Coronary artery (tissue), 2 donors: ENCODE results near the gene ALDH1L2.

Source experiments
- DNase-seq: peaks from one replicate; pipeline ENCODE4 v3.0.0-alpha.2; 2017; ENCODE audit warnings: low spot score
- H3K27ac ChIP-seq, 2 donors: fragments of 200-600 bp; sonication (generic); one replicate each; pipeline ENCODE4 v1.5.1; 2016 to 2019
- H3K4me3 ChIP-seq: fragments of 200-600 bp; sonication (generic); 2 replicates; pipeline ENCODE4 v1.5.1; 2016; ENCODE audit warnings: mild to moderate bottlenecking, moderate library complexity
- TF ChIP-seq, protein P1 (sequence below): fragments of 200-600 bp; sonication (generic); IDR thresholded peaks from one replicate; pipeline ENCODE4 v1.5.1; 2019; ENCODE audit warnings: antibody characterized with exemption

ALDH1L2 gene

DNA sequence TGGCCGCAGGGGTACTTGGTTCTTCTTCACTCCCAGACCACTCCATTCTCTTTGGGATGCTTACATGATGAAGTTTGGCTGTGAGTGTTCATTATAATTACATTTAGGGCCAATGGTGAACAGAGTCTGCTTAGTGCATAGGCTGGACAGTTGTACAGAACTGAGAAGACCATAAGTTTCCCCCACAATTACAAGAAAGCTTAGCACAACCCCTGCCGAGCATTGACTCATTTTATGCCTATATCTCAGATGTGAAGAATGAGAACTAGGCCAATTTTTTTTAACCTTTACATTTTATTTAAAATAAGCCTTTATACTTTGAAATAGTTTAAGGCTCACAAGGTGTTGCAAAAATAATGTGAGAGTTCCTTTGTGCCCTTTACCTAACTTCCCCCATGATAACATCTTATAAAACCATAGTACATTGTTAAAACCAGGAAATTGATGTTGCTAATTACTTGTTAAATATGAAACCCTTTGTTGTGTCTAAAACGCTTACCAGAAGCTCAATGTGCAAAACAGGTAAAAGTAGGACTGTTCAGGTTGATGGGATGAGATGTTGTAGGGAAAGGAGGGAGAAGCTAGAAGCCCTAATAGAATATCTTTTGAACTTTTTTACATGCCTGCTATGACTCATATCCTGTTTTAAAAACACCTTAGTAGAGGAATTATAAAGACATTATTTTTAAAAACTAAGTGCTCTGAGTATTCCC, 47.2 kb downstream of the ALDH1L2 start:
- Histone ChIP-seq H3K27ac (no peak overlapping the region), H3K4me3 (no peak overlapping the region)
- TF ChIP-seq, protein P1, sequence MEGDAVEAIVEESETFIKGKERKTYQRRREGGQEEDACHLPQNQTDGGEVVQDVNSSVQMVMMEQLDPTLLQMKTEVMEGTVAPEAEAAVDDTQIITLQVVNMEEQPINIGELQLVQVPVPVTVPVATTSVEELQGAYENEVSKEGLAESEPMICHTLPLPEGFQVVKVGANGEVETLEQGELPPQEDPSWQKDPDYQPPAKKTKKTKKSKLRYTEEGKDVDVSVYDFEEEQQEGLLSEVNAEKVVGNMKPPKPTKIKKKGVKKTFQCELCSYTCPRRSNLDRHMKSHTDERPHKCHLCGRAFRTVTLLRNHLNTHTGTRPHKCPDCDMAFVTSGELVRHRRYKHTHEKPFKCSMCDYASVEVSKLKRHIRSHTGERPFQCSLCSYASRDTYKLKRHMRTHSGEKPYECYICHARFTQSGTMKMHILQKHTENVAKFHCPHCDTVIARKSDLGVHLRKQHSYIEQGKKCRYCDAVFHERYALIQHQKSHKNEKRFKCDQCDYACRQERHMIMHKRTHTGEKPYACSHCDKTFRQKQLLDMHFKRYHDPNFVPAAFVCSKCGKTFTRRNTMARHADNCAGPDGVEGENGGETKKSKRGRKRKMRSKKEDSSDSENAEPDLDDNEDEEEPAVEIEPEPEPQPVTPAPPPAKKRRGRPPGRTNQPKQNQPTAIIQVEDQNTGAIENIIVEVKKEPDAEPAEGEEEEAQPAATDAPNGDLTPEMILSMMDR = no peak
- no peak for DNase-seq

DNA sequence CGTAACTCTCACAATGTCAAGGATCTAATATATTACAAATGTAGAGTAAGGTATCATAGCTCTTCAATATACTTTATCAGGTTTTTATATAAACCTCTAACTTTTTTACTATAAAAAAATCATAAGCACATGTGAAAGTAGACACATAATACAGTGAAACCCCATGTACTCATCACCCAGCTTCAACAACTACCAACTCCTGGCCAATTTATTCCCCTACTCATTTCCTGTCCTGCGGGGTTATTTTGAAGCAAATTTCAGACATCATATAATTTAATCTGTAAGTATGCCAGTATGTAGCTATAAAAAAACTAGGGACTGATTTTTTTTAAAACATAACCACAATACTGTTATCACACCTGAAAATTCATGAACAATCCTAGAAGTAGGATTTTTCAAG, 50.4 kb downstream of the ALDH1L2 start:
- Histone ChIP-seq H3K4me3 (no peak overlapping the region), H3K27ac (no peak overlapping the region)
- TF ChIP-seq, protein P1 = no peak
- DNase-seq = no peak

DNA sequence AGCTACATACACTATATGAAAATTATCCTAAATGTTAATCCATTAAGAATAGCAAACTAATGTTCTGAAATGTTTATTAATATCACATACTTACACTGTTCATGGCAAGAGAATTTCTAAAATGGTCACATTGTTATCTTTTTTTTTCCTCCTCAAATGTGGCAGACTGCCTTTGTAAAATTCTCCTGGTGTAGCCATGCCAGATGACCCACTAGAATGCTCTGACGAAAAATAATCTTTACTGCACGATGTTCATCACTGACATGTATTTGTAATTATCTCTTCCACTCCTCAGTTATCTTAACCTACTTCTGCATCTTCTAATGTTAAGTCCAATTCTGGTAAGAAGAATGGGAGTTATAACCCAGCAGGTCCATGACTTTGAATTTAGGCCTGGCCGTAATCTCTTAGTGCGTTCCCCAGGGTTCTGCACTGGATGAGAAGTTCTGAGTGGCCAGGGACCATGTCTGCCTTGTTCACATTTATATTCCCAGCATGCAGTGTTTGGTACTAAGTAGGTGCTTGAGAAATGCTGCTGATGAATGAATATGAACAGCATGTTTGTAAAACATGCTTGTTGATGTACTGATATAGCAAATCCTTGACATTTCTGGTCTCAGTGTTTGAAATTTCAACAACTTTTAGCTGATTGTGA, 51.4 kb downstream of the ALDH1L2 start:
- TF ChIP-seq, protein P1 = no peak
- no peak for DNase-seq
- Histone ChIP-seq H3K27ac (peak overlapping the region in 1 of 2 donors; percentile 69), H3K4me3 (no peak overlapping the region)

DNA sequence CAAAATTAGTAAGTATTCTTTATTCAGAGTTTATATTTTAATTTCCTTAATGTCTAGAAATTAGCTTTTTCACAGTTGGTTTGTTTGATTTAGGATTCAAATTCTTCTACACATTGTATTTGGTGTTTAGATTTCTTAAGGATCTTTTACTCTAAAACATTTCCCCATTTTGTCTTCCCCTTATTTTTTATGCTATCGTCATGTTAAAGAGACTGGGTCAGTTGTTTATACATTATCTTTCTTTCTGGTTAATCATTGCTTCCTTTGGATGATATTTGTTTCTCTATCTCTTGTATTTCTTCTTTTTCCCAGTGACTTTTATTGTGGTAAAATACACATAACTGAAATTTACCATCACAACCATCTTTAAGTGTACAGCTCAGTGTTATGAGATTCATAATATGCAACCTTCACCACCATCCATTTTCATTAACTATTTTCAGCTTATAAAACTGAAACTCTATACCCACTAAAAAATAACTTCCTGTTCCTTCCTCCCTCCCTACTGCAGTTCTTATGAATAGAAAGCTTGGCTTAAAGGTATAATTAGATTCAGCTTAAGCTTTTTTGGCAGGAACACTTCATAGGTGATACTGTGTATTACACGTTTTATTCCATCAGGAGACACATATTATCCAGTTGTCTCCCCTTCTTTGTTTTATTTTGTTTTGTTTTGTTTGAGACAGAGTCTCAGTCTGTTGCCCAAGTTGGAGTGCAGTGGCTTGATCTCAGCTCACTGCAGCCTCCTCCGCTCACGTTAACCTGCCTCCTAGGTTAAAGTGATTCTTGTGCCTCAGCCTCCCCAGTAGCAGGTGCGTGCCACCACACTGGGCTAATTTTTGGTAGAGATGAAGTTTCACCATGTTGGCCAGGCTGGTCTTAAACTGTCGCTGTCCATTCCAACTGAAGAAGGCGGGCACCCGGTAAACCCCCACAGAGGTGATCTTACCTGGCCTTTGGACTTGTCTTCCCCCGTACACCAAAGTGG, 53.1 kb downstream of the ALDH1L2 start:
- TF ChIP-seq, protein P1 = no peak
- H3K27ac ChIP-seq = no peak overlapping the region
- no peak overlapping the region for H3K4me3 ChIP-seq
- no peak for DNase-seq

DNA sequence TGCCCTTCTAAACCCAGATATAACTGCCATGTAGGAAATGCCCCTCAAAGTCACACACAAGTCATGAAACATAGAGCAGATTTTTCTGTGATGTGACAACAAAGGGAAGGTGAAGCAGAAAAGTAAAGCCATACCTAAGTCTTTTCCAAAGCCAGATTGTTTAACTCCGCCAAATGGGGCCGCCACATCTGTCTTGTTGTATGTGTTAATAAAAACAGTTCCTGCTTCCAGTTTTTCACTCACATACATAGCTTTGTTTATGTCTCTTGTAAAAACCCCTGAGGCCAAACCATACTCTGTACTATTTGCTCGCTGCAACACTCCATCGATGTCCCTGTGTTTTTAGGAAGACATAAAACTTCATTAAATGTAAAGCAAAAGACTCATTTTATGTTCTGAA, 57.8 kb downstream of the ALDH1L2 start:
- Histone ChIP-seq H3K27ac (peak overlapping the region; percentile 66 to 69), H3K4me3 (no peak overlapping the region)
- DNase-seq = no peak
- TF ChIP-seq, protein P1 = no peak

DNA sequence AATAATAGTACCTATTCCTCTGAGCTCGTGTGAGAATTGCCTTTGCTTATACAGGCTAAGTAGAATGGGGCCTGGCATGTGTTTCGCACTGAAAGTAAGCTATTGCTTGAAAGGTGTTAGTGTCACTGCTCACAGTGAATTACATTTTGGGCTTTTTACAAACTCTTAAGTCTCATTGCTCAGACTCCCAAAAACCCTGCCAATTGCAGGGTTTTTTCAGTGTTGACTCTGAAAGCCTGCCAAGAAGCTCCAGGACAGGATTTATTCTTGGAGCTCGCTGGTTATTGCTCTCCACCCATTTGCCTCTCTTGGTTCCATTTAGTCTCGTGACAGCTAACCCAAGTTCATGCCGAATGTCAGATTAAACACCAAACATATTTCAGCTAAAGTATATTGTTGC, 58.4 kb downstream of the ALDH1L2 start:
- H3K4me3 ChIP-seq = no peak overlapping the region
- H3K27ac ChIP-seq = peak overlapping the region; percentile 66 to 69
- TF ChIP-seq, protein P1 = no peak
- DNase-seq = peak; percentile 77
